Stimulated activated CD8-positive, alpha-beta memory T cell treated with anti-CD3 and anti-CD28 coated beads, Interleukin-12 subunit alpha, Interleukin-12 subunit beta, amount 100 ng/mL, for 24 hours (primary cell): ENCODE results near the gene HS6ST2.

Experiments used
- DNase-seq: peaks from one replicate; pipeline ENCODE4 v3.0.0-alpha.2; 2020; ENCODE audit errors: extremely low read depth

Gene HS6ST2

DNA sequence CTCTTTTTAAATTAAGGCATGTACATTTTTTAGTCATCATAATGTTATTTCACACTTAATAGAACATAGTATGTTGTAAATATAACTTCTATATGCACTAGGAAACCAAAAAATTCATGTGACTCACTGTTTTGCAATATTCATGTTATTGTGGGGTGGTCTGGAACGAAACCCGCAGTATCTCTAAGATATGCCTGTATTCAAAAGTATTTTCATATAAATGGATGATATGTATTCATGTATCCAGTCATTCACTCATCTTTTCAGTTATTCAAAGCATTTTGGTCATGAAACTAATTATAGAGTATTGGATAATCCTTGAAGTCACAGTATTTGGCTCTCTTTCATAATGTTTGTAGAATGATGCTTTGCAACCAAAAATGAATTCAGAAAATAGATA, 168.1 kb downstream of the HS6ST2 start:
- DNase-seq, result no peak

DNA sequence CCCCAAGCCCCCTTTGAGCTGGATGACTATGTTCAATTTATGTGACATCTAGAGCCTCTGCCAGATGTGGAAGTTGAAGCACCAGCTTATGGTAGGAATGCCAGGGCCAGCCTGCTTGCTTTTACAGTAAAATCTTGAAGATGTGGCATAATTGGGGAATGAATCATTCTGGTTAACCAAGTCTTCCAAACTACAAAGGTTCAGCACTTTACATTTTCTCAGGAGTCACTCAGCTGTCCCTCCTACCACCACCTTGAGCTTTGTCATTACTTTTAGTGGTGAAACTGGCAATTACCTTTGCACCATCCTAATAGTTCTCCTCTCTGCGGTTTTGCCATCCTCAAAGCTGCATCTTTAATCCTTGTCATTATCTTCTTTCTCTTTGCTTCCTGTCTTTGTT, 172.2 kb downstream of the HS6ST2 start:
- DNase-seq, result no peak

DNA sequence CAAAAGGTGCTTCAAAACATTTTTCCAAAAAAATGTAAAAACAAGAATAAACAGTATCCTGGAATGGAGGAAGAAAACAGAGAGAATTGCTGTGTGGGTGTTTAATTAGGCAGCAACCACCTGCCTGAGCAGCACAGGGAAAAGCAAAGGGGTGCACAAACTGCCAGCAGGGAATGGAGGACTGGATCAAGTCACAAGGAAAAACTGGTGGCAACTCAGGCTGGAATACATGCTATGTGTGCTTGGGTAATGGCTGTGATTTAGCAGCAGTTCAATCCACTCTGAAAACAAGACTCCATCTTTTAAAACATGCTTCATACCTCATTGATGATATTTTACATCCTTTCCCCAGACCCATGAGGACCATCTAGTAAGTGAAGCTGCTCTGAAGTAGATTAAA, 179.5 kb downstream of the HS6ST2 start:
- no peak for DNase-seq

DNA sequence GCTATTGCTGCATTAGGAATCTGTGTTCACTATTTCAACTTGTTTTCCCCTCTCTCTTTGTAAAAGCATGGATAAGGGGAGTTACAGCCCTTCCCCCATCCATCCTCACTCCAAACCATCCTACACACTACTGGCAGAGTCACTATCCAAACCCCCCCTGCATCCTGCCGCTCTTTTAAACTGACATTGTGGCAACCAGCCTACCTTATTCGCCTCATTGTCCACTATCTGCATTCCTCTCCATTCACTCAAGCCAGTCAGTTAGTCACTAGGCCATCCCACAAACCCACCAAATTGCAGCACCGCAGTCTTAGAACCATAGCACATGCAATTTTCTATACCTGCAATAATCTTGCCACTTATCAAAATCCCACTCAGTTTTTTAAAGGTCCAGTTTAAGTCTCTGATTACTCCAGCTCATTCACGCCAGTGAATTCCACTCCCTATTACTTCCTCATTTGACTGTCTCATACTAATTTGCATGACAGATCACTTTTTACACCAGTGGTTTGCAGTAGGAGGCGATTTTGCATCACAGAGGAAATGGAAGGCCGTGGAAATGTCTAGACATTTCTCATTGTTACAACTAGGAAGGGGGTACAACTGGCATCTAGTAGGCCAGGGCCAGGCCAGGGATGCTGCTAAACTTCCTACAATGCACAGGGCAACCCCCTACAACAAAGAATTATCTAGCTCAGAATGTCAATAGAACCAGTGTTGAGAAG, 181.8 kb downstream of the HS6ST2 start:
- DNase-seq, result no peak

DNA sequence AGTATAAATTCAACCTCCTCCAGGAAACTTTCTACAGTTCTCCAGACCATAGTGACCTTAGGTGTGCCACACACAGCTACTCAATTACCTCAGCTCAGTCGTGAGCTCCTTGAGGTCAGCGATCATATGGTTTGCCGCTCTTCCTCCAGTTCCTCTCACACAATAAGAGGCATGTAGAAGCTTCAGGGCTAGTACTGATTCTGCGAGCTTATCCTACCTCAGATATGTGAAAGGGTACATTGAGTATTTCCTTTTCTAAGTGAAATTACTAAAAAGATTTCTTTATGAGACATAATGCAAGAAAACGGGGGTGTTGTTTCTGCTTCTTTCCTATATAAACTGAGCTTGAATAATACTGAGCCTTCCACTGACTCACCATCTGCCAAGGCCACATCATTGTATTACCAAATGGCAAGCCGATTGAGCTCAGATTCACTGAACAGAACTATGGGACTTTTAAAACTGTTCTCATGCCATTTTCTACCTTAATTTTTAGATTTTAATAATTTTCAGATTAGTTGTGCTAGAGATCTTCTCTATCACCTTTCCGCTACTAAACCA, 183.1 kb downstream of the HS6ST2 start:
- DNase-seq, result no peak

DNA sequence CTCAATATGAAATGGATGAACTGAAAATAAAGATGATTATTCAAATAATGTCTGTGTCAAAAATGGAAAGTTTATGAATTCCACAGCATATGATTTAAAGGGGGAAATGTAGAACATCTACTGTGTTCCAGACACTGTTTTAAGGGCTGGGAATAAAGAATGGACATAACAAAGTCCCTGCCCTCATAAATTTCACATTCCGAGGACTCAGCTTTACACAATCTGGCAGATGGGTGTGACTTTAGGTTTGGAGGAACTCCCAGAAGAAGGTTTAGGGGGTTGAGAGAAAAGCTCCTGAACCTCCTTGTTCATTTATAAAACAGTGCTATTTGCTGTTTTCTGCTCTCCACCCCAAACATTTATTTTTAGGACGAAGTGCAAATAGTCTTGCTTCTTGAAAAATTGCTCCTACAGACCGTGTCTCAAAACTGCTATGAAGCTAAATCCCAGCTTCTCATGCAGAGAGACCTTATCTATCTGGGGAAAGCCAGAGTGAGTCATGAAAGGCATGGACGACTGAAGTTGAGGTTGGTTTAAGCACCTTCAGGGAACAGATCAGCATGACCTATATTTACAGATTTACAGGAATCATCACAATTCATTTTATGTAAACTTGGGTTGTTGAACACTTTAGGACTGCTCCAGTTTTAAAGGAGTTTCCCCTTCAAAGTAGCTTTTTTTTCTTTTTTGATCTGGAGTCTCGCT, 184.3 kb downstream of the HS6ST2 start:
- no peak for DNase-seq

DNA sequence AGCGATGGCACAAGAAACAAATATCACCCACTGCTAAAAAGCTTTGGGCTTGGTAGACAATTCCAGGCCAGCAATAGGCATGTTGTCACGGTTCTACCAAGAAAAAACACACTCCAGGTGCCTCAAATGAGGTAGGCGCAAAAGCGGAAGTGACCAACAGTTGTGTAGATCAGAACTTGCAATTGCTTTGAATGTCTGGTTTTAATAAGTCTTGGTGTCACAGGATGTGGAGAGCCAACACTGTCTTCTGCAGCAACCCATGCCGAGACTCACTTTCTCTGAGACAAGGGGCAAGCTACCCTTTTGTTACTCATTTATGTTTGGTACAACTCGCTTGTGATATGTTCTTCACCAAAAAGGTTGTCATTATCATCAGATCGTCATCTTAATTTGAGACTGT, 188.8 kb downstream of the HS6ST2 start:
- no peak for DNase-seq

DNA sequence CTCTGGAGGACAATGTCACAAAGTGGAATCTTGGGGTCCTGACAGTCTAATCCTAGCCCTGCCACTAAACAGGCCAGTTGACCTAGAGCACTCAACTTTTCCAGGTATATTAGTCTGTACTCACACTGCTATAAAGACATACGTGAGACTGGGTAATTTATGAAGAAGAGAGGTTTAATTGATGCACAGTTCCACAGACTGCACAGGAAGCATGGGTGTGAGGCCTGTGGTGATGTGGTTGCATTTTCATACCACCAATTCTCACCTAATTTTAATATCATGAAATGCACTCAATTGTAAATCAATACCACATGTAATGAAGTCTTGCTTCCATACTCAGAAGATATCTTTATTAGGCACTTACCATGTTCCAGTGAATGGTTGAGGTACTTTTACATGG, 192.0 kb downstream of the HS6ST2 start:
- DNase-seq, result no peak

DNA sequence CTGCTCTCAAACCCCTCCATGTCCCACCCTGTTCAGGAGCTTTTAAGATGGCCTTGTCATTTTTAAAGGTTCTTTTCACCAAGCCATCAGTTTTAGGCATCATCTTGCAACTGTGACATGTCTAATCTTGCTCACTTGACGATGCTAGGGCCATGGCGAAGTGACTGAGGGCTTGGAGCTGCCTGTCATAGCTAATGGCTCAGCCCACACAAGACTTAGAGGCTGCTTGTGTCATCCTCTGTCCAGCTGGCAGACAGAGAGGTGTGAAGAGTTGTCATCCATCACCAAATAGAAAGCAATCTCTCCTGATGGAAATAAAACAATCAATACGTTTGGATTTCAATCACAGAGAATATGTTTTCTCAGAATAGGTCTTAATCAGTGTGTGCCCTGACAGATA, 194.9 kb downstream of the HS6ST2 start:
- DNase-seq, result no peak

DNA sequence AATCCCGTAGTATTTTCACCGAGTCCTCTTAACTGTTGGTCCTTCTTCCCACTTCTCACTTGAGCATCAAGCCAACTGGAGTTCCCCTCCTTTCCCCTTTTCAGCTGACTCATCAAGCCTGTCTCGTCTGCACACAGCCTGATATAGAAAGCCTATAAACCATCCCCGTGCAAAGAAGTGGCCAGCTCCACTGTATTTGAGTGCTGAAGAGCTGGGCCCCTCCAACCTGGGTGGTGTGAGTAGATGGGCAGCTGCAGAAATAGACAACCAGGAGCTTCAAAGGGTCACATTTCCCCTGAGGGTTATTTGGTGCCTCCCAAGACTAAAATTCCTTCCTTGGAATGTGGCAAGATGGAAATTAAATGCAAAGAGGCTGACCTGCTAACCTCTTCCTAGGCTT, 199.7 kb downstream of the HS6ST2 start:
- DNase-seq, result no peak

DNA sequence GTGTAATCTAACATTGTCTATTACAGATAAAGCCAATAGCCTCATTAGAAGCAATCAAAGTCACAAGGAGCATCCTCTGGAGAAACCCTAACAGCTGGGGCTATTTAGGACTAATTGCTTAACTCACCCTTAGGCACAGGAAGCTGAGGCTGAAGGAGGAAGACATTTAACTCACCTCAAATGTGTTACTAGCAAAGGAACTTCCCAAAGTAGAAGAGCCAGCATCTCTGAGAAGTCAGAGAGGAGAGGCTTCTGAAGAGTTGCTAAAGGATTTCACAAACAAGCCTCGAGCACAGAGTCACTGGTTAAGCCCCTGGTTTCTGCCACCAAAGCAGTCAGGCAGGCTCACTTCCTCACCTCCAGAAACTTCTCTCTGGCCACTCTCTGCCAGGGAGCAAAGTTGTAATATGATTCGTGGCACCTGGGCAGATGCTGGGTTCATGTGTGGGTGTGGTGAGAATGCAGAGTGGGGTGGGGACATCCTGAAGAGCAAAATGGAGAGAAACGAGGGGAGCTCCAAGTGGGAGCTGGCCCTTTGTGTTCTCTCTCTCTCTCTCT, 201.3 kb downstream of the HS6ST2 start:
- no peak for DNase-seq

DNA sequence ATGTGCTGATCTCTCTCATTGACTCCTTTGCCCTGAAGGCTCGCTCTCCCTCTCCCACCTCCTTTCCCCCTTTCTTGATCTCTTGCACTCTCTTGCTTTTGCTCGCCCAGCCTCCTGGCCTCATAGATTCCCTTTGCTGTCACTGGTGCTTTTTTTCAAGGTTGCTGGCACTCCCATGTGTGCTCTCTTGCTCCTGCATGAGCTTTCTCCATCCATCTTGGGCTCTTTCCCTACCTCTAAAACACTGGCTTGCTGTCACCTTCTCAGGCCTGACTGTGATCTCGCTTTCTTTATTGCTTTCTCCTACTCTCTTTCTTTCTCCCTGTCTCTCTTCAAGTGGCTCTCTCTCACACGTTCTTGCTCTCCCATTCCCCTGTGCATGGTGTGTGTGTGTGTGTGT, 202.0 kb downstream of the HS6ST2 start:
- no peak for DNase-seq

DNA sequence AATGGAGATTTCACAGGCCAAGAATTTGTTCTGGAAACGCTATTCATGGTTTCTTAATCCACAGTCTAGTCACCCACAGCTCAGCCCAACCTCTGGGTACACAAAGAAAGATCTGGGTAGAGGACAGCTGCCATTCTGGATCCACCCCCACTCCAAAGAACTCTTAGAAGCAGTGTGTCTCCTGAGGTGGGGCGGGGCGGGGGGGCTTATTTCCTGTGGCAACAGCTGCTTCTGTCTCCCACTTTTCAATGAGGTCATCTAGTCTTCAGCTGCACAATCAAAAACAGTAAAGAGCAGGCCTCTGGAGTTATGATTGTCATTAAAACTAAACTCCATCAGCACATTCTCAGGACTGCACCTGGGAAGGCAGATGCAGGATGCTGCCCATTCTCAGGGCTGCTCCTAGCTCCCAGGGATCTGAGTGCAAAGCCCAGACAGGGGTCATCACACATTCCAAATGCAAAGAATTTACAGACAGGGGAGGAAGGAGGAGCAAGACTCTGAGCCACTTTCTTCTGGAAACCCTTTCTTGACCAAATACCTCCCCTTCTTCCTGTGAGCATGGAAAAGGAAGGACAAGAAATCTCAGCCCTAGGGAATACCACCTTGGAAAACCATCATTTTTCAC, 207.3 kb downstream of the HS6ST2 start:
- no peak for DNase-seq

DNA sequence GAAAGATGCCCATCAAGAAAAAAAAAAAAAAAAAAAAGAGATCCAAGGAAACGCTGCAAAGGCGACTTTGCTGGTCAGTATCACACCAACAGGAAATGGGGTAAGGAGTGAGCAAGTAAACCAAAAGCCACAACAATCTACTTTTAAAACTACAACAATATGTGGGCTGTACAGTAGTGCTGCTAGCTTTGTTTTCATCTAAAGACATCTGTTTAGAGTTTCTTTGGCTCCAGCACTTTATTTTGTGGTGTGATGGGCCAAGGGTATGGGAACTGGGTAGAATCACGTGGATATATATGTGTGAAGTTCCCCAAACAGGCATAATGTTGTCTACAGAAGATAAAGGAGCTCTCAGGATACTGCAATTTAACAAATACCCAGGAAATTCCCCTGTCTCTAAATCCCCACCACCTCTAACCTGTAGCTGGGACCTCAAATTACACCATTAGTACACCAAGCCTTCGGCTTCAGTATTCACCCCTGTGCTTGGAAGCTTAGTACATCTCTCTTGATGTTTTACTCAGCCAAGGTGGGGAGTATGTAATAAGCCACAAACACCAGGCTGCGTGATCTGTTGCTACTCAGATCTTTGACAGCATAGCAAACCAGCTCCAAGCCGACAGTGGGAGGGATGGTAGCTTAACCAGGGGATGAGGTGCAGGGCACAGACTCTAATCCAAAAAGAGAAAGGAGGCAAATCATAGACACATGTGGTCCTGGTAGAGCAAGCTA, 207.9 kb downstream of the HS6ST2 start:
- no peak for DNase-seq

DNA sequence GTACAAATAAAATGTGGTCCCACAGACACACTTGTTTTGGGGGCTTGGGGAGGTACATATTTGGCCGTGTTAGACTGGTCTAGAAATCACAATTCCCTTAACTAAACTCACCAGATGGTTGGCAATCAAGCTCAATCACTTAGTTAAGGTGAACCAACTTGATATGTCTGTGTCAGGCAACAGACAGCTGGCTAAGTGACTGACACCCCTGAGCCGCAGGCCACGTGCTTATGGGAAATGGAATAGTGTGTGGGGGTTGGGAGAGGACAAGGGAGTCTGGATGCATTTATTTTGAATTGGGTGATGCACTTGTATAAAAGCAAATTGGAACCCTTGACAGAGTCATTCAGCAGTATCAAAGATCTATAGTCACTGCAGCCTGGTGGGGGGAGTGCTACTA, 209.0 kb downstream of the HS6ST2 start:
- no peak for DNase-seq

DNA sequence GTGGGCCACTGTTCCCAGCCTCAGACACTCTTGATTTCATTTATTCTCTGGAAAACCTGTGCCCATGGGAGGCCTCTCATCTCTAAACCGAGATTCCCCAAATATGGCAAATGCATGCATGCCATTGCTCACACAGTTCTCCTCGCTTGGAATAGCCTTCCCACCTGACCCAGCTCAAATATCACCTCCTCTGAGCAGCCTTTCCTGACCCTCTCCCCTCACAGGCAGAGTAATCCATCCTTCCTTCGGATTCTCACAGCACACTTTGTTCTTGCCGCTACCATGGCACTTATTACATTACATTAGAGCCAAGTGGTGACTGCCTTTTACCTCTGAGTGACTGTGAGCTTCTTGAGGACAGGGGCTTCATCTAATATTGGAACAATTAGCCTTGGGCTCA, 209.5 kb downstream of the HS6ST2 start:
- DNase-seq, result no peak

DNA sequence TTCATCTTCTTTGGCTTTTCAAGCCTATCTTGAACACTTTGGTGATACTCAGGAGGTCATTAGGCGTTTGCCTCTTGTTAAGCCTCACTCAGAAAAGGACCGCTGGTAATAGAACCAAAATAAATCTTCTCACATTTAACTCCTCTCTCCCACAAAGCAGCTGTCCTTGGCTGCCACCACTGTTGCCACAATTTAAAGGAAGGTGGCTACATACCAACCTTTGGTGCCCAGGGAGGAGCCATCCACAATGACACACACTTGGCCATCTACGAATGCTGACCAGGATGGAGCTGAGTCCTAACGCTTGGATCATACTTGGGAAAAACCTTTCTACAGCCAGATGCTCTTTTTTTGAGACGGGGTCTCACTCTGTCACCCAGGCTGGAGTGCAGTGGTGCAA, 210.2 kb downstream of the HS6ST2 start:
- DNase-seq, result no peak

DNA sequence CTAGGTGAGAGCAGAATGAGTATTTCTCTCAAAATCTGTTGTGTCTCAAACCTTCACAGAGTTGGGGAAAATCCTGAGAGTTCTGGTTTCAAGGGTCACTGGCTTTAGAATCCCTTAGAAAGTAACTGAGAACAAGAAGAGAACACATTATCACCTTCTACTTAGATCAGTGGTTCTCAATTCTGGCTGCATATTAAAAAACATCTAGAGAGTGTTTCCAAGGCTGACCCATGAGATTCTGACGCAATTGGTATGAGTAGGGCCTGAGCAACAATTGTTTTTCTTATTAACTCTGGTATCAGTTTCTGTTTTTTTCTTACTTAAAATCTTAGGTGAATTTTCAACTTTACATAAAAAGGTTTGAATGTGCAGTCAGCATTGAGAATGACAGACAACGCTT, 212.8 kb downstream of the HS6ST2 start:
- DNase-seq, result no peak

DNA sequence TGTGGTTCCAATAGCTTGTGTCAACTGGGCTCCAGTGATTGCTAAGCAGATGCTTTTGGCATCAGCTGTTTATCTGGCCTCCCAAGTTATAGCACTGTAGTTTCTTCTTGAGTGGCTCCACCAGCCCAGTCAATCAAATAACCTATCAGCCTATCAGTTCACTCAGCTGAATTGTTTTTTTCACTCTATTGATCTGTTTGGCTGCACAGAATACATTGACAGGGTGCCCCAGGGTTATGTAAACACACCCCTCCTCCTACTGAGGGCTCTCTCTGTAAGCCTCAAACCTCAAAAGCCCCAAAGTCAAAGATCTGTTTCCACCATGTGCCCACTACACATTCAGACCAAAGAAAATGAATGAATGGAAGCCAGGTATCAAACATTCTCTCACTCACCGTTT, 214.0 kb downstream of the HS6ST2 start:
- no peak for DNase-seq

DNA sequence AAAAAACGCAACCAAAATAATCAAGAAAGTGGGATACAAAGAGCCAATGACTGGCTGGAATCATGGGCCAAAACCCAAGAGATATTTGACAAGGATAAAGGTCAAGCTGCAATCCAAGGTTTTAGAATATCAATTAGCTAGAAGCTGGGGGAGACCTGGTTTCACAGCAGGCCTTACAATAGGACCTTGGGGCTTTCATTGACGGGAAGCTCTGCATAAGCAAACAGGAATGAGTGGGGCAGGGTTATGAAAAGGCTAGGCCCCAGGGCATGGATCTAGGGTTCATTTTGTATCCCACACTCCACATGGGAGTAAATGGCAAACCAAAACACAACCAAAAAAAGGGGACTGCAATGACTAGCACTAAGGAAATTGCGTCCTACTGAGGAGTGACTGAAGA, 215.3 kb downstream of the HS6ST2 start:
- DNase-seq, result no peak

DNA sequence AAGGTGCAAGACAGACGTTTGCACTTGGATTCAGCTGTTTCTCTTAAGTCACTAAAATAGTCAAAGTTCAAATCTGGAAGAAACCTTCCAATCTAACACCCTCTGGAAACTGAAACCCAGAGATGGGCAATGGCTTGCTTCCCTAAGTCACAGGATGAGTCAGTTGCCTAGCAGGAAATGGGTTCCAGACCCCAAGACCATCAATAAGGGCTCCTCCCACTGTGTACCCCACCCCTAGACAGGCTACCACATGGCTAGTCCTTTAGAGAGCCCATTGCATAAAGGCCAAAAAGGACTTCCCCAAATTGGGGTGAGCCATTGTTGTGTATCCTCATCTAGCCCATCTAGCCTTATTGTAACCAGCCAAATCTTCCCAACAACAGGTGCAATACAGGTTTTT, 216.2 kb downstream of the HS6ST2 start:
- DNase-seq, result no peak

DNA sequence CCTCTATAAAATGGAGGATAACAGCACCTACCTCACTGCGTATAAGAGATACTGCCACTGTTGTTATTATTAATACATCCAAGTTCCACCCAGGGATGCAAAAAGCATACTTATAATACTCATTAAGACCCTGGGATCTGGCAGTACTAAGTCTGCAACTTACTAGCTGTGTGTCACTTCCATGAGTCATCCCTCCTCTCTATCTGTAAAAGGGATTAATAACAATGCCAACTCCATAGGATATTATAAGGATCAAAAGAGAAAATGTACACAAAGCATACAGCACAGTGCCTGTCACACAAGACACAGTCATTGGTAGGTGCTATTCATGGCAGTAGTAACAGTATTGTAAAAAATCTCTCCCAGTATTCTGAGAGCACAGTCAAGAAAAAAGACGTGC, 216.7 kb downstream of the HS6ST2 start:
- no peak for DNase-seq
